Osteoblast (primary cell): ENCODE results near the gene SP140L. TPM values are rescaled to one million over a fixed set of nuclear protein-coding genes. Genes with fewer than 3 reads are reported as not detected.
A peak's percentile ranks its signal among the peaks of the same experiment; 100 is the strongest.

Experiments used
- DNase-seq: peaks from one replicate; pipeline ENCODE4 v3.0.0; 2011; ENCODE audit warnings: low spot score, mixed read lengths; ENCODE audit not compliant: insufficient read length; ENCODE audit errors: missing footprints
- H2AFZ ChIP-seq: 2 replicates; pipeline ENCODE4 v1.6.0; 2011; ENCODE audit warnings: mild to moderate bottlenecking, low read length
- H3K27ac ChIP-seq: 2 replicates; pipeline ENCODE4 v1.5.1; 2011; ENCODE audit warnings: mild to moderate bottlenecking, low read depth, low read length, moderate library complexity
- H3K27me3 ChIP-seq: 2 replicates; pipeline ENCODE4 v1.6.0; 2012; ENCODE audit warnings: mild to moderate bottlenecking, control low read depth, inconsistent platforms, low read length, moderate library complexity; ENCODE audit not compliant: insufficient read depth
- H3K36me3 ChIP-seq: 2 replicates; pipeline ENCODE4 v1.5.1; 2011; ENCODE audit warnings: mild to moderate bottlenecking, low read length, control low read depth, moderate library complexity; ENCODE audit not compliant: insufficient read depth
- H3K4me1 ChIP-seq: 2 replicates; pipeline ENCODE4 v1.5.1; 2011; ENCODE audit warnings: mild to moderate bottlenecking, low read length, control low read depth, moderate library complexity; ENCODE audit not compliant: insufficient read depth
- H3K4me2 ChIP-seq: 2 replicates; pipeline ENCODE4 v1.6.0; 2011; ENCODE audit warnings: mild to moderate bottlenecking, low read length; ENCODE audit not compliant: insufficient read depth
- H3K4me3 ChIP-seq: fragments of 200-600 bp; sonication (generic); 3 replicates; pipeline ENCODE4 v1.5.1; 2012; ENCODE audit warnings: mild to moderate bottlenecking, low read length, inconsistent platforms; ENCODE audit not compliant: insufficient read depth
- H3K79me2 ChIP-seq: 2 replicates; pipeline ENCODE4 v1.6.0; 2012; ENCODE audit warnings: mild to moderate bottlenecking, low read length, control low read depth, inconsistent platforms; ENCODE audit not compliant: insufficient read depth
- H3K9me3 ChIP-seq: 2 replicates; pipeline ENCODE4 v1.5.1; 2011; ENCODE audit warnings: low read depth, low read length, control low read depth
- H4K20me1 ChIP-seq: 2 replicates; pipeline ENCODE4 v1.6.0; 2012; ENCODE audit warnings: mild to moderate bottlenecking, low read length, control low read depth; ENCODE audit not compliant: insufficient read depth
- total RNA-seq: library from RNA; depleted of rRNA; stranded (reverse); fragments of >200 nt; gene quantifications from 2 replicates; pipeline ENCODE4 v1.2.3, GENCODE V29; 2012
- TF ChIP-seq, protein P1 (sequence below): IDR thresholded peaks from 2 replicates; pipeline ENCODE4 v1.5.1; 2011; ENCODE audit warnings: mild to moderate bottlenecking, low read depth, low read length, moderate library complexity; ENCODE audit errors: extremely low read depth

The SP140L gene
- total RNA-seq, 1 donor = 15.6 TPM

DNA sequence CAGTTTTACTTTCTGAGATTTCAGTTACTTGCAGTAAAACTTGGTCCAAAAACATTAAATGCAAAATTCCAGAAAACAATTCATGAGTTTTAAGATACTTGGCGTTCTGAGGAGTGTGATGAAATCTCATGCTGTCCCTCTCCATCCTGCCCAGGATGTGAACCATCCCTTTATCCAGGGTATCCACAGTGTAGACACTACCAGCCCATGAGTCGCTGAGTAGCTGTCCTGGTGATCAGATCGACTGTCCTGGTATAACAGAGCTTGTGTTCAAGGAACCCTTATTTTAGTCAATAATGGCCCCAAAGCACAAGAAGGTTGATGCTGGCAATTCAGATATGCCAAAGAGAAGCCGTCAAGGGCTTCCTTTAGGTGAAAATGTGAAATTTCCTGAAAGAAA, 92.2 kb downstream of the SP140L start:
- Histone ChIP-seq H3K4me2 (peak overlapping the region; percentile 81), H3K36me3 (peaks cover 6% of the 10 kb centered on the region), H3K79me2 (peaks cover 83% of the 10 kb centered on the region), H3K4me3 (no peak overlapping the region), H3K4me1 (peaks cover 53% of the 10 kb centered on the region), H3K27me3 (no peaks in the 10 kb centered on the region), H3K9me3 (no peaks in the 10 kb centered on the region), H3K27ac (peak overlapping the region; percentile 61), H4K20me1 (peaks cover 7% of the 10 kb centered on the region), H2AFZ (no peak overlapping the region)
- DNase-seq = no peak
- TF ChIP-seq, protein P1, sequence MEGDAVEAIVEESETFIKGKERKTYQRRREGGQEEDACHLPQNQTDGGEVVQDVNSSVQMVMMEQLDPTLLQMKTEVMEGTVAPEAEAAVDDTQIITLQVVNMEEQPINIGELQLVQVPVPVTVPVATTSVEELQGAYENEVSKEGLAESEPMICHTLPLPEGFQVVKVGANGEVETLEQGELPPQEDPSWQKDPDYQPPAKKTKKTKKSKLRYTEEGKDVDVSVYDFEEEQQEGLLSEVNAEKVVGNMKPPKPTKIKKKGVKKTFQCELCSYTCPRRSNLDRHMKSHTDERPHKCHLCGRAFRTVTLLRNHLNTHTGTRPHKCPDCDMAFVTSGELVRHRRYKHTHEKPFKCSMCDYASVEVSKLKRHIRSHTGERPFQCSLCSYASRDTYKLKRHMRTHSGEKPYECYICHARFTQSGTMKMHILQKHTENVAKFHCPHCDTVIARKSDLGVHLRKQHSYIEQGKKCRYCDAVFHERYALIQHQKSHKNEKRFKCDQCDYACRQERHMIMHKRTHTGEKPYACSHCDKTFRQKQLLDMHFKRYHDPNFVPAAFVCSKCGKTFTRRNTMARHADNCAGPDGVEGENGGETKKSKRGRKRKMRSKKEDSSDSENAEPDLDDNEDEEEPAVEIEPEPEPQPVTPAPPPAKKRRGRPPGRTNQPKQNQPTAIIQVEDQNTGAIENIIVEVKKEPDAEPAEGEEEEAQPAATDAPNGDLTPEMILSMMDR = no peak

DNA sequence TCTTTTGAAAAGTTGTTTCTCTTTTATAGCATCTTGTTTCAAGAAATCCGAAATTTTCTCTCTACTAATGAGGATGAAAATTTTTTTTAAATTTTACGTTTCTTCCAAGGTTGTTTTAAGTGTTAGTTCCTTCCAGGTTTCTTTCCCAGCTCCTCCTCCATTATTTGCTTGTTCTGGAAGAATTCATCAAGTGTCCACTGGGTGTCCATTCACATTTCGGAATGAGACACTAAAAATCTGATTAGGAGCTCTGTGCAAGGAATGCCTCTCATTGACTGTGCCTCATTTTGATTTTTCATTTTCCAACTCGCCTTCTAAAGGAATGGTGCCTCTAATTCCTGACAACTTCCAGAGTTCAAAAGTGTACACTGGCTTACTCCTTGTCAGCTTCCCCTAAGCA, 95.2 kb downstream of the SP140L start:
- Histone ChIP-seq H4K20me1 (peaks cover 10% of the 10 kb centered on the region), H2AFZ (no peak overlapping the region), H3K9me3 (no peaks in the 10 kb centered on the region), H3K4me1 (peaks cover 42% of the 10 kb centered on the region), H3K36me3 (peaks cover 6% of the 10 kb centered on the region), H3K79me2 (peaks cover 98% of the 10 kb centered on the region), H3K27me3 (no peaks in the 10 kb centered on the region), H3K4me2 (no peak overlapping the region), H3K4me3 (no peak overlapping the region), H3K27ac (peak overlapping the region; percentile 59)
- TF ChIP-seq, protein P1 = peak; percentile 26
- DNase-seq = no peak

DNA sequence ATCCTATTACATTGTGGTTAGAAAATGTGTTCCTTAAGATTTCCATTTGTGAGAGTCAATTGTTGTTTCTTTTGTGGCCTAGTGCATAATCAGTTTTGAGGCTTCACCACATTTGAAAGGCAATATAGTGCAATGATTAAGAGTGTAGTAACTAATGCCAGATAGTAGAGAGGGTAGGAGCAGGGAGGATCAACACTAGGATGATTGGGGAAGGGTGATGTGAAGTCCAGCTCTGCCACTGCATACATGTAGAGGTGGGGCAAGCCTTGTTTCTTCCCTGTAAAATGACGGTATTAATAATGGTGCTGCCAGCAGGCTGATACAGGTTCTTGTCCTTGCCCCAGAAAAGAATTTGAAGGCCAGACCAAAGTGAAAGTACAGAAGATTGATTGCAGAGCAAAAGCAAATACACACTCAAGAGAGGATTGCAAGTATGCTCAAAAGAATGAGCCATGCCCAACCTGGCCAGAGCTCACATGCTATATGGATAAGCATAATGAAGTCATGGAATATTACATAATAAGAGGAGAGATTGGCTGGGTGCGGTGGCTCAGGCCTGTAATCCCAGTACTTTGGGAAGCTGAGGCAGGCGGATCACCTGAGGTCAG, 97.0 kb downstream of the SP140L start:
- H4K20me1 ChIP-seq = peaks cover 12% of the 10 kb centered on the region
- TF ChIP-seq, protein P1 = no peak
- no peaks in the 10 kb centered on the region for H3K27me3 ChIP-seq
- peak overlapping the region; percentile 59 for H3K27ac ChIP-seq
- H3K4me1 ChIP-seq = peaks cover 25% of the 10 kb centered on the region
- H3K4me3 ChIP-seq = peak overlapping the region; percentile 44
- H3K4me2 ChIP-seq = peak overlapping the region; percentile 61
- H2AFZ ChIP-seq = no peak overlapping the region
- DNase-seq = peak; percentile 62
- H3K36me3 ChIP-seq = peaks cover 6% of the 10 kb centered on the region
- peaks cover 95% of the 10 kb centered on the region for H3K79me2 ChIP-seq
- no peaks in the 10 kb centered on the region for H3K9me3 ChIP-seq

DNA sequence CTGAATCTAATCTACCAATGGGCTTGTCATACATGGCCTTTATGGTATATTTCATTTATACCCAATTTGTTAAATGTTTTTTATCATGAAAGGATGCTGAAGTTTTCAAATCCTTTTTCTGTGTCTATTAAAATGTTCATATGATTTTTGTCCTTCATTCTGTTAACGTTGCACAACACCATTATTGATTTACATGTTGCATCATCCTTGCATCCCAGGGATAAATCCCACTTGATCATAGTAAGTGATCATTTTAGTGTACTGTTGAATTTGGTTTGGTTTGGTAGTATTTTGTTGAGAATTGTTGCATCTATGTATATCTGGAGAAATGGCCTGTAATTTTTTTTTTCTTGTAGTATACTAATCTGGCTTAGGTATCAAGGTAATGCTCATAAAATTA, 98.4 kb downstream of the SP140L start:
- Histone ChIP-seq H3K9me3 (no peaks in the 10 kb centered on the region), H4K20me1 (peaks cover 18% of the 10 kb centered on the region), H3K36me3 (no peaks in the 10 kb centered on the region), H2AFZ (no peak overlapping the region), H3K27me3 (no peaks in the 10 kb centered on the region), H3K4me3 (no peak overlapping the region), H3K79me2 (peaks cover 94% of the 10 kb centered on the region), H3K4me1 (peaks cover 20% of the 10 kb centered on the region), H3K27ac (no peak overlapping the region), H3K4me2 (no peak overlapping the region)
- DNase-seq = no peak
- TF ChIP-seq, protein P1 = no peak
